ENCODE results near the gene COL26A1. TPM values are rescaled to one million over a fixed set of nuclear protein-coding genes. Genes with fewer than 3 reads are reported as not detected.

COL26A1 gene
- polyA plus RNA-seq, 1 experiment, result 0.48 TPM

DNA sequence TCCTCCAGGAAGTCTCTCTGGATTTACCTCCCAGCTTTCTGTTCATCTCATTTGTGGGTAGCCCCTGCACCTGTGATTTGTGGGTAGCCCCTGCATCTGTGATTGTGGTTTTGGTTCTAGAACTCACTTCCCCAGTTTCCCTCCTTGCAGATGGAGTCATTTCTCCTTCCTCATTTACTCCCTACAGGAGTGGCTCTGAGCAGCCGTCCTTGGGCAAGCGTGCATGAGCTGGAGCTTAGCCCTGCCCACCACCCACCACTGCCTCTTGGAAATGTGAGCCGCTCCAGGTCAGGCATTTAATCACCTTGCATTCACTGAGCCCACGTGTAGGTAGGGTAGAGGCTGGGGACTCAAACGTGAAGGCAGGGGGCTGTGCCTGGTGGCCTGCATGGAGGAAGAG lies 8.2 kb downstream of the COL26A1 start:
- TF ChIP-seq, protein P1, sequence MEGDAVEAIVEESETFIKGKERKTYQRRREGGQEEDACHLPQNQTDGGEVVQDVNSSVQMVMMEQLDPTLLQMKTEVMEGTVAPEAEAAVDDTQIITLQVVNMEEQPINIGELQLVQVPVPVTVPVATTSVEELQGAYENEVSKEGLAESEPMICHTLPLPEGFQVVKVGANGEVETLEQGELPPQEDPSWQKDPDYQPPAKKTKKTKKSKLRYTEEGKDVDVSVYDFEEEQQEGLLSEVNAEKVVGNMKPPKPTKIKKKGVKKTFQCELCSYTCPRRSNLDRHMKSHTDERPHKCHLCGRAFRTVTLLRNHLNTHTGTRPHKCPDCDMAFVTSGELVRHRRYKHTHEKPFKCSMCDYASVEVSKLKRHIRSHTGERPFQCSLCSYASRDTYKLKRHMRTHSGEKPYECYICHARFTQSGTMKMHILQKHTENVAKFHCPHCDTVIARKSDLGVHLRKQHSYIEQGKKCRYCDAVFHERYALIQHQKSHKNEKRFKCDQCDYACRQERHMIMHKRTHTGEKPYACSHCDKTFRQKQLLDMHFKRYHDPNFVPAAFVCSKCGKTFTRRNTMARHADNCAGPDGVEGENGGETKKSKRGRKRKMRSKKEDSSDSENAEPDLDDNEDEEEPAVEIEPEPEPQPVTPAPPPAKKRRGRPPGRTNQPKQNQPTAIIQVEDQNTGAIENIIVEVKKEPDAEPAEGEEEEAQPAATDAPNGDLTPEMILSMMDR (IDR thresholded peaks at IDR 0.05; ENCODE audit: insufficient read depth, low read depth, low read length), result no peak
- Histone ChIP-seq H3K27me3 (ENCODE audit: control insufficient read depth, insufficient read depth, low read length) (peaks cover 20% of the 10 kb centered on the region), H3K4me3 (ENCODE audit: low read depth, low read length) (no peak overlapping the region), H3K36me3 (ENCODE audit: control insufficient read depth, insufficient read depth, low read length) (no peaks in the 10 kb centered on the region)
- DNase-seq (ENCODE audit: low read depth), result no peak
- CTCF ChIA-PET, result interaction anchor here (1.0 to 4.4 kb wide), 5 partner anchors 14 to 168 kb away, joined by 3 to 38 read pairs (median 4); no protein-coding TSS in a partner anchor
- POLR2A ChIA-PET, result no interaction called here

DNA sequence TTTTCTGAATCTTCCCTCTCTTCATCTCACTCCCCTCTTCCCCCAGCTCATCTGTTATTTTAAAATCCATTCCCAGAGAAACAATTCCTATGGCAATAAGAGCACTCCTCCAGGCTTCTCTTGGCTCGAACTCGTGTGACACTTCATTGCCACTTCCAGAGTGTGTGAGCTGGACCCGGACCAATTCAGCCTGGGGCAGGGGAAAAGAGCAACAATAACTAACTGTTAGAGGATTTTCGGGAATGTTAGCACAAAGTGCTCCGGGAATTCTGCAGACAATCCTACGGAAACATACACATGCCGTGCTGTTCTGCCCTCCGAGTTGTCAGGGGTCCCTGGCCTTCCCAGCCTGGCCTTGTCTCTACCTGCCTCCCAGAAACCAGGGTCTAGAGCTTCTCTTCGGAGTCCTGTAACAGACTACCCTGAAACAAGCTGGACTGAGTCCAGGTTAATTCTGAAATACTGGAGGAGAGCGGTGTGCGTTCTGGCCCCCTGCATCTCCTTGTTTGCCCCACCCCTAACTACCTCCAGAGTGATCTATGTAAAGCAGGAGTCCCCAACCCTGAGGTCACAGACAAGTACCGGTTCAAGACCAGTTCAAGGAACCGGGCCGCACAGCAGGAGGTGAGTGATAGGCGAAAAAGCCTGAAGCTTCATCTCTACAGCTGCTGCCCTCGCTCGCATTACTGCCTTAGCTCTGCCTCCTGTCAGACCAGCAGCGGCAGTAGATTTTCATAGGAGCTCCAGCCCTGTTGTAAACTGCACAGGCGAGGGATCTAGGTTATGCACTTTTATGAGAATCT lies 11.3 kb downstream of the COL26A1 start:
- DNase-seq (ENCODE audit: low read depth), result peak; percentile 38
- H3K36me3 ChIP-seq (ENCODE audit: control insufficient read depth, insufficient read depth, low read length), result no peaks in the 10 kb centered on the region
- POLR2A ChIA-PET, result no interaction called here
- H3K4me3 ChIP-seq (ENCODE audit: low read depth, low read length), result no peak overlapping the region
- CTCF ChIA-PET, result interaction anchor here (0.8 to 4.4 kb wide), 10 partner anchors 9 to 146 kb away, joined by 3 to 38 read pairs (median 4); partner anchors contain the start of gene COL26A1
- TF ChIP-seq, protein P1 (IDR thresholded peaks at IDR 0.05; ENCODE audit: insufficient read depth, low read depth, low read length), result no peak
- peaks cover 14% of the 10 kb centered on the region for H3K27me3 ChIP-seq (ENCODE audit: control insufficient read depth, insufficient read depth, low read length)

DNA sequence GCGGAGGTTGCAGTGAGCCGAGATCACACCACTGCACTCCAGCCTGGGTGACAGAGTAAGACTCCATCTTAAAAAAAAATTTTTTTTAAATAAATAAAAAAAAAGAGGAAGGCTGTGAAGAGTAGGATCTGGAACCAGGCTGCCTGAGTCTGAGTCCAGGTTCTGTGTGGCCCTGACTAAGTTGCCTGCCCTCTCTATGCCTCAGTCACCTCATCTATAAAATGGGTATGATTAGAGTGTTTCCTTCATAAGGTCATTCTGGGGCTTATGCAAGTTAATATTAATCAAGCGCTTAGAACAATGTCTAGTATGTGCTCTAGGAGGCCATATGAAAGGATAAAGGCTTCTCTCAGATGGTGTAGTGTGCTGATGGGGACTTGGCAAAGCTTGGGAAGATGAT lies 12.3 kb downstream of the COL26A1 start:
- Histone ChIP-seq H3K4me3 (ENCODE audit: low read depth, low read length) (no peak overlapping the region), H3K36me3 (ENCODE audit: control insufficient read depth, insufficient read depth, low read length) (no peaks in the 10 kb centered on the region), H3K27me3 (ENCODE audit: control insufficient read depth, insufficient read depth, low read length) (peaks cover 14% of the 10 kb centered on the region)
- ChIA-PET POLR2A (no interaction called here), CTCF (interaction anchor here (0.8 to 4.4 kb wide), 5 partner anchors 11 to 145 kb away, joined by 3 to 38 read pairs (median 4); no protein-coding TSS in a partner anchor)
- DNase-seq (ENCODE audit: low read depth), result no peak
- TF ChIP-seq, protein P1 (IDR thresholded peaks at IDR 0.05; ENCODE audit: insufficient read depth, low read depth, low read length), result no peak

DNA sequence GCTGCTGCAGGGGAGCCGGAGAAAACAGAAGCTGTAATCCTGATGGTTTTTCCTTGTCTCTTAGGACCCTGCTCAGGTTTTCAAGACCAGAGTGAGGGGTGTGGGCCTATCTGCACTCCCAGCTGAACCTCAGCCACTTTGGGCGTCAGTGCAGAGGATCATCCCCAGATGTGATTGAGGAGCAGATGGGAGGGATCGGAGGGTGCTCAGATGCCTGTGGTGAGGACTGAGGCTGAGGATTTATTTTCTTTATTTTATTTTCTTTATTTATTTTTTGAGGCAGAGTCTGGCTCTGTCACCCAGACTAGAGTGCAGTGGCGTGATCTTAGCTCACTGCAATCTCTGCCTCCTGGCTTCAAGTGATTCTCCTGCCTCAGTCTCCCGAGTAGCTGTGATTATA lies 13.9 kb downstream of the COL26A1 start:
- no peak for DNase-seq (ENCODE audit: low read depth)
- TF ChIP-seq, protein P1 (IDR thresholded peaks at IDR 0.05; ENCODE audit: insufficient read depth, low read depth, low read length), result no peak
- ChIA-PET CTCF (interaction anchor here (1.4 kb wide), 2 partner anchors 12 to 35 kb away, joined by 6 read pairs; no protein-coding TSS in a partner anchor), POLR2A (interaction anchor here (0.6 kb wide), 1 partner anchor 118 kb away, joined by 6 read pairs; no protein-coding TSS in a partner anchor)
- Histone ChIP-seq H3K27me3 (ENCODE audit: control insufficient read depth, insufficient read depth, low read length) (peaks cover 8% of the 10 kb centered on the region), H3K36me3 (ENCODE audit: control insufficient read depth, insufficient read depth, low read length) (no peaks in the 10 kb centered on the region), H3K4me3 (ENCODE audit: low read depth, low read length) (no peak overlapping the region)

DNA sequence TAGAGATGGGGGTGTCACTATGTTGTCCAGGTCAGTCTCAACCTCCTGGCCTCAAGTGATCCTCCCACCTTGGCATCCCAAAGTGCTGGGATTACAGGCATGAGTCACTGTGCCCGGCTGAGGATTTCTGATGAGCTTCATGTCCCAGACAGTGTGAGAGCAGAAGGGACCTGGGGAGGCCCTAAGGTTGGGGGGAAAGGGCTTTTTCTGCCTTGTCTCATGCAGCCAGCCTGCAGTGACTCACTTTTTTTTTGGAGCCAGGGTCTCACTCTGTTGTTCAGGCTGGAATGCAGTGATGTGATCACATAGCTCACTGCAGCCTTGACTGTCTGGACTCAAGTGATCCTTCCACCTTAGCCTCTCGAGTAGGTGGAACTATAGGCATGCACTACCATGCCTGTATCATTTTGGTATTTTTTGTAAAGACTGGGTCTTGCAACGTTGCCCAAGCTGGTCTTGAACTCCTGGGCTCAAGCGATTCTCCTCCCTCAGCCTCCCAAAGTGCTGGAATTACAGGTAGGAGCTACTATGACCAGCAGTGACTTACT lies 14.6 kb downstream of the COL26A1 start:
- no peaks in the 10 kb centered on the region for H3K36me3 ChIP-seq (ENCODE audit: control insufficient read depth, insufficient read depth, low read length)
- CTCF ChIA-PET, result interaction anchor here (1.2 to 1.6 kb wide), 4 partner anchors 11 to 35 kb away, joined by 3 to 7 read pairs (median 5); no protein-coding TSS in a partner anchor
- no peak for DNase-seq (ENCODE audit: low read depth)
- no peak overlapping the region for H3K4me3 ChIP-seq (ENCODE audit: low read depth, low read length)
- POLR2A ChIA-PET, result interaction anchor here (0.6 kb wide), 1 partner anchor 118 kb away, joined by 6 read pairs; no protein-coding TSS in a partner anchor
- TF ChIP-seq, protein P1 (IDR thresholded peaks at IDR 0.05; ENCODE audit: insufficient read depth, low read depth, low read length), result no peak
- H3K27me3 ChIP-seq (ENCODE audit: control insufficient read depth, insufficient read depth, low read length), result peaks cover 8% of the 10 kb centered on the region

Measured in BJ (cell line).